Astrocyte (in vitro differentiated cells and primary cell): ENCODE measurements around the gene SCN3B.

Experiments
- EZH2 ChIP-seq: IDR thresholded peaks from 2 replicates; pipeline ENCODE4 v1.6.1; 2012; ENCODE audit warnings: mild to moderate bottlenecking, low read length, inconsistent platforms; ENCODE audit not compliant: insufficient read depth
- TF ChIP-seq, protein P1 (sequence below): IDR thresholded peaks from 2 replicates; pipeline ENCODE4 v1.5.1; 2011; ENCODE audit warnings: low read depth, mild to moderate bottlenecking, inconsistent platforms, low read length, moderate library complexity; ENCODE audit not compliant: insufficient read depth

- TF ChIP-seq, protein P1, sequence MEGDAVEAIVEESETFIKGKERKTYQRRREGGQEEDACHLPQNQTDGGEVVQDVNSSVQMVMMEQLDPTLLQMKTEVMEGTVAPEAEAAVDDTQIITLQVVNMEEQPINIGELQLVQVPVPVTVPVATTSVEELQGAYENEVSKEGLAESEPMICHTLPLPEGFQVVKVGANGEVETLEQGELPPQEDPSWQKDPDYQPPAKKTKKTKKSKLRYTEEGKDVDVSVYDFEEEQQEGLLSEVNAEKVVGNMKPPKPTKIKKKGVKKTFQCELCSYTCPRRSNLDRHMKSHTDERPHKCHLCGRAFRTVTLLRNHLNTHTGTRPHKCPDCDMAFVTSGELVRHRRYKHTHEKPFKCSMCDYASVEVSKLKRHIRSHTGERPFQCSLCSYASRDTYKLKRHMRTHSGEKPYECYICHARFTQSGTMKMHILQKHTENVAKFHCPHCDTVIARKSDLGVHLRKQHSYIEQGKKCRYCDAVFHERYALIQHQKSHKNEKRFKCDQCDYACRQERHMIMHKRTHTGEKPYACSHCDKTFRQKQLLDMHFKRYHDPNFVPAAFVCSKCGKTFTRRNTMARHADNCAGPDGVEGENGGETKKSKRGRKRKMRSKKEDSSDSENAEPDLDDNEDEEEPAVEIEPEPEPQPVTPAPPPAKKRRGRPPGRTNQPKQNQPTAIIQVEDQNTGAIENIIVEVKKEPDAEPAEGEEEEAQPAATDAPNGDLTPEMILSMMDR = no peak
- no peak for TF ChIP-seq EZH2
These were observed 18.1 kb upstream of the SCN3B start for GRCh38 chr11:123672568-123672967.
